ENCODE measurements around the gene RPL19.
"Not testable (repeated sequence)": the region's sequence is repeated elsewhere in the genome, so short reads cannot be mapped to it uniquely, and the experiment has no call there.

Gene RPL19

GRCh38 chr17:39200070-39200879 lies at the start of gene RPL19:
TSS of gene RPL19 (plus strand) at chr17:39200283. CDS start at chr17:39200345, 62 bp downstream.
- DNase-seq (ENCODE audit: low spot score): no peak

- DNase-seq (ENCODE audit: low spot score): no peak
Observed at GRCh38 chr17:39150795-39151149, 49.3 kb upstream of the RPL19 start.

- DNase-seq (ENCODE audit: low spot score): no peak
Observed at GRCh38 chr17:39151150-39151942, 48.7 kb upstream of the RPL19 start, which contains the start of gene PLXDC1. TSS of gene PLXDC1 (minus strand) at chr17:39151637. CDS start at chr17:39151437, 200 bp downstream.

- no peak for DNase-seq (ENCODE audit: low spot score)
Observed at GRCh38 chr17:39151943-39152818, 47.9 kb upstream of the RPL19 start.

- DNase-seq (ENCODE audit: low spot score): peak; percentile 86
Observed at GRCh38 chr17:39153599-39154051, 46.5 kb upstream of the RPL19 start.

- DNase-seq (ENCODE audit: low spot score): no peak
Observed at GRCh38 chr17:39155654-39156053, 44.4 kb upstream of the RPL19 start.

- DNase-seq (ENCODE audit: low spot score): no peak
Observed at GRCh38 chr17:39156491-39156890, 43.6 kb upstream of the RPL19 start.

GRCh38 chr17:39158623-39159022 lies 41.5 kb upstream of the RPL19 start:
- DNase-seq (ENCODE audit: low spot score): no peak

GRCh38 chr17:39161962-39162361 lies 38.1 kb upstream of the RPL19 start:
- DNase-seq (ENCODE audit: low spot score): no peak

GRCh38 chr17:39164675-39165143 lies 35.4 kb upstream of the RPL19 start:
- peak; percentile 62 for DNase-seq (ENCODE audit: low spot score)

GRCh38 chr17:39165178-39165840 lies 34.8 kb upstream of the RPL19 start:
- no peak for DNase-seq (ENCODE audit: low spot score)

GRCh38 chr17:39165841-39166349 lies 34.2 kb upstream of the RPL19 start, which contains the start of gene ARL5C:
TSS of gene ARL5C (minus strand) at chr17:39166161. CDS start at chr17:39165760, 401 bp downstream.
- no peak for DNase-seq (ENCODE audit: low spot score)

- no peak for DNase-seq (ENCODE audit: low spot score)
Observed at GRCh38 chr17:39166437-39167335, 33.4 kb upstream of the RPL19 start.

GRCh38 chr17:39167476-39167875 lies 32.6 kb upstream of the RPL19 start:
- DNase-seq (ENCODE audit: low spot score): no peak

GRCh38 chr17:39168503-39168902 lies 31.6 kb upstream of the RPL19 start:
- DNase-seq (ENCODE audit: low spot score): not testable (repeated sequence)

- DNase-seq (ENCODE audit: low spot score): no peak
Observed at GRCh38 chr17:39169101-39169500, 31.0 kb upstream of the RPL19 start.

GRCh38 chr17:39169518-39169917 lies 30.6 kb upstream of the RPL19 start:
- DNase-seq (ENCODE audit: low spot score): no peak

- no peak for DNase-seq (ENCODE audit: low spot score)
Observed at GRCh38 chr17:39170109-39170508, 30.0 kb upstream of the RPL19 start.

- DNase-seq (ENCODE audit: low spot score): no peak
Observed at GRCh38 chr17:39170558-39170957, 29.5 kb upstream of the RPL19 start.

- DNase-seq (ENCODE audit: low spot score): no peak
Observed at GRCh38 chr17:39171933-39172332, 28.1 kb upstream of the RPL19 start.

Data from hematopoietic multipotent progenitor cell treated with erythropoietin and hydrocortisone succinate and interleukin-3 and kit ligand, for 15 days (in vitro differentiated cells).